Endothelial cell of umbilical vein (primary cell): ENCODE data around the gene SLC22A23. TPM values are rescaled to one million over a fixed set of nuclear protein-coding genes. Genes with fewer than 3 reads are reported as not detected.

Experiments
- BruUV-seq: library from RNA; stranded (reverse); fragments of 400-500 nt; replicated peaks from 2 replicates; lab custom pipeline; 2021; lab: Mats Ljungman, UMichigan
- CTCF ChIA-PET: fragments of 300-600, 350-600 bp; sonication (Branson Sonifier 250); formaldehyde crosslinking; loops from one replicate; lab custom pipeline; 2021; ENCODE audit warnings: antibody characterized with exemption, inconsistent platforms; lab: Charles Lee
- POLR2A ChIA-PET: fragments of 300-600, 350-600 bp; sonication (Branson Sonifier 250); formaldehyde crosslinking; loops from one replicate; lab custom pipeline; 2021; ENCODE audit warnings: antibody characterized with exemption, inconsistent platforms; lab: Charles Lee
- DNase-seq: peaks from one replicate; pipeline ENCODE4 v3.0.0-alpha.2; 2011; ENCODE audit warnings: low read depth, low spot score
- FAIRE-seq: peaks from 2 replicates; lab custom pipeline; 2011; peaks lifted over from hg19 to GRCh38; lab: Jason Lieb, UNC
- H2AFZ ChIP-seq: 2 replicates; pipeline ENCODE4 v1.6.0; 2012; ENCODE audit warnings: low read depth, low read length, control low read depth, inconsistent platforms
- H3K27ac ChIP-seq: 2 replicates; pipeline ENCODE4 v1.5.1; 2011; ENCODE audit warnings: low read depth, mild to moderate bottlenecking, control low read depth, low read length, moderate library complexity; ENCODE audit not compliant: insufficient read depth
- H3K27me3 ChIP-seq, 2 experiments: 2 replicates each; pipeline versions ENCODE4 v1.6.0 to v1.6.1; 2011; ENCODE audit warnings: low read length in 2 of 2, mixed read lengths in 1 of 2; ENCODE audit not compliant: control insufficient read depth in 2 of 2, insufficient read depth in 2 of 2
- H3K36me3 ChIP-seq, 2 experiments: 2 replicates in 1 of 2; 3 replicates in 1 of 2; pipeline ENCODE4 v1.5.1; 2011; ENCODE audit warnings: low read length in 2 of 2, mild to moderate bottlenecking in 1 of 2, moderate library complexity in 1 of 2; ENCODE audit not compliant: control insufficient read depth in 2 of 2, insufficient read depth in 2 of 2; ENCODE audit errors: extremely low read depth in 1 of 2
- H3K4me1 ChIP-seq: 3 replicates; pipeline ENCODE4 v1.5.1; 2011; ENCODE audit warnings: mild to moderate bottlenecking, low read length; ENCODE audit not compliant: control insufficient read depth, insufficient read depth; ENCODE audit errors: extremely low read depth
- H3K4me2 ChIP-seq: 2 replicates; pipeline ENCODE4 v1.6.1; 2011; ENCODE audit warnings: low read length, control low read depth, mixed read lengths; ENCODE audit not compliant: insufficient read depth
- H3K4me3 ChIP-seq, 3 experiments: fragments of 200-600 bp in 1 of 3; sonication (generic), shearing (Covaris generic) in 1 of 3; replicated peaks in 1 of 3; 2 replicates each; pipeline ENCODE4 v1.5.1; 2011 to 2016; ENCODE audit warnings: control low read depth in 3 of 3, low read length in 3 of 3, mild to moderate bottlenecking in 2 of 3, inconsistent platforms in 1 of 3, low read depth in 1 of 3, moderate library complexity in 1 of 3; ENCODE audit not compliant: insufficient read depth in 1 of 3
- H3K79me2 ChIP-seq: 2 replicates; pipeline ENCODE4 v1.6.0; 2012; ENCODE audit warnings: low read length, inconsistent platforms; ENCODE audit not compliant: control insufficient read depth, insufficient read depth
- H3K9ac ChIP-seq: replicated peaks from 2 replicates; pipeline ENCODE3; 2011; ENCODE audit warnings: low read length, control low read depth; ENCODE audit not compliant: insufficient read depth; ENCODE audit errors: extremely low read depth
- H3K9me1 ChIP-seq: replicated peaks from 3 replicates; pipeline ENCODE4 v1.6.0; 2011; ENCODE audit warnings: mild to moderate bottlenecking, low read length; ENCODE audit not compliant: control insufficient read depth, insufficient read depth; ENCODE audit errors: extremely low read depth
- H3K9me3 ChIP-seq: replicated peaks from 2 replicates; pipeline ENCODE4 v1.5.1; 2012; ENCODE audit warnings: low read length, inconsistent platforms; ENCODE audit not compliant: control insufficient read depth, insufficient read depth
- H4K20me1 ChIP-seq: replicated peaks from 2 replicates; pipeline ENCODE3; 2011; ENCODE audit warnings: mild to moderate bottlenecking, low read length; ENCODE audit not compliant: control insufficient read depth, insufficient read depth; ENCODE audit errors: extremely low read depth
- CTCF ChIP-seq, 2 donors: IDR thresholded peaks; 1 replicate in 1 of 2; 2 replicates in 1 of 2; pipeline ENCODE4 v1.5.1; 2011; ENCODE audit warnings: low read length in 2 of 2, mild to moderate bottlenecking in 2 of 2, moderate library complexity in 2 of 2, control low read depth in 1 of 2, inconsistent platforms in 1 of 2, low read depth in 1 of 2; ENCODE audit not compliant: insufficient read depth in 1 of 2; ENCODE audit errors: extremely low read depth in 1 of 2
- EZH2 ChIP-seq: IDR thresholded peaks from 2 replicates; pipeline ENCODE4 v1.6.1; 2012; ENCODE audit warnings: borderline replicate concordance, low read depth, mild to moderate bottlenecking, moderate library complexity, low read length, inconsistent platforms; ENCODE audit not compliant: severe bottlenecking
- FOS ChIP-seq: IDR thresholded peaks from 2 replicates; pipeline ENCODE4 v1.6.1; 2011; ENCODE audit warnings: mild to moderate bottlenecking, low read length, moderate library complexity, borderline replicate concordance; ENCODE audit not compliant: insufficient read depth
- GATA2 ChIP-seq: IDR thresholded peaks from 2 replicates; pipeline ENCODE4 v1.7.0; 2011; ENCODE audit warnings: low read depth, mild to moderate bottlenecking, moderate library complexity, mixed read lengths, low read length; ENCODE audit not compliant: insufficient read length, insufficient read depth
- JUN ChIP-seq: IDR thresholded peaks from 2 replicates; pipeline ENCODE4 v1.6.1; 2011; ENCODE audit warnings: borderline replicate concordance, low read depth; ENCODE audit not compliant: insufficient read length, insufficient read depth
- MAX ChIP-seq: IDR thresholded peaks from 2 replicates; pipeline ENCODE4 v1.6.1; 2011; ENCODE audit not compliant: insufficient read depth, insufficient read length
- MYC ChIP-seq: IDR thresholded peaks from one replicate; pipeline ENCODE4 v1.6.1; 2011; ENCODE audit warnings: mild to moderate bottlenecking, low read depth, low read length
- POLR2A ChIP-seq: IDR thresholded peaks from 2 replicates; pipeline ENCODE4 v1.6.1; 2012; ENCODE audit warnings: low read depth, mild to moderate bottlenecking, control low read depth, low read length
- POLR2AphosphoS5 ChIP-seq: IDR thresholded peaks from 2 replicates; pipeline ENCODE4 v1.6.1; 2012; ENCODE audit warnings: low read depth, mild to moderate bottlenecking, control low read depth, low read length, moderate library complexity; ENCODE audit not compliant: insufficient read depth
- dilution Hi-C: fragments of 300-500 bp; cut with MboI; formaldehyde crosslinking; loops from one replicate; pipeline ENCODE4 v1.15.0; 2019; ENCODE audit warnings: low sequenced_read_pairs; ENCODE audit not compliant: extremely low pct_ligation_motif_present
- intact Hi-C: fragments of 100-400 bp; cut with micrococcal nuclease; formaldehyde crosslinking; loops from one replicate; pipeline ENCODE4 v1.10.0; 2022
- polyA plus RNA-seq, 4 experiments: library from polyadenylated mRNA; depleted of rRNA in 3 of 4; stranded (reverse) in 3 of 4; unstranded in 1 of 4; fragments of >200 nt; gene quantifications; 2 replicates each; pipeline versions ENCODE4 v1.2.1 to v1.2.3, GENCODE V29; 2011 to 2012; ENCODE audit warnings: missing spikeins in 1 of 4
- total RNA-seq: library from RNA; stranded (reverse); gene quantifications from 2 replicates; pipeline ENCODE4 v1.2.3, GENCODE V29; 2021

Gene SLC22A23
- total and polyA plus RNA-seq, 2 donors (not counting 3 experiments of a cell fraction or from before 2014, with no cell fraction given) = 4.2 to 14.3 TPM

- Histone ChIP-seq H3K9ac (peak within 1 kb of the TSS; percentile 49), H3K9me3 (no peaks in the 10 kb centered on the region), H3K27ac (peak within 1 kb of the TSS; percentile 10), H3K9me1 (no peaks in the 10 kb centered on the region), H3K4me3 (peak within 1 kb of the TSS; percentile 36 to 98 (median 41)), H4K20me1 (no peaks in the 10 kb centered on the region), H3K4me1 (peaks cover 7% of the 10 kb centered on the region), H3K27me3 (peaks cover 4 to 5% of the 10 kb centered on the region in 2 experiments), H2AFZ (peak within 1 kb of the TSS; percentile 65), H3K4me2 (peak within 1 kb of the TSS; percentile 48), H3K79me2 (peaks cover 49% of the 10 kb centered on the region), H3K36me3 (peaks cover 2 to 4% of the 10 kb centered on the region in 2 experiments)
- CTCF ChIA-PET = interaction anchor here (0.7 to 4.4 kb wide), 10 partner anchors 7 to 720 kb away, joined by 3 to 25 read pairs (median 3); partner anchors contain the start of gene TUBB2A
- POLR2A ChIA-PET = interaction anchor here (0.6 to 0.7 kb wide), 3 partner anchors 102 to 199 kb away, joined by 3 to 4 read pairs (median 3); partner anchors contain the start of gene TUBB2A
- TF ChIP-seq EZH2 = no peak
- peak; percentile 81 for TF ChIP-seq POLR2A
- no peak for TF ChIP-seq GATA2
- TF ChIP-seq JUN = no peak
- TF ChIP-seq CTCF (IDR thresholded peaks at IDR 0.05; ENCODE audit: extremely low read depth in 1 of 2, insufficient read depth in 1 of 2, low read depth in 1 of 2, low read length in 2 of 2) = no peak
- TF ChIP-seq MAX = no peak
- no peak for TF ChIP-seq FOS
- TF ChIP-seq POLR2AphosphoS5 = peak; percentile 91
- TF ChIP-seq MYC = no peak
- dilution Hi-C loops (no loop called here), intact Hi-C loops (loop anchor here (1.0 to 2.0 kb wide), 5 partner anchors 66 to 260 kb away; partner anchors contain the start of genes NQO2, RIPK1 and TUBB2A)
- BruUV-seq = no TSS peak
- peak; percentile 84 for DNase-seq
- FAIRE-seq = peak; percentile 93
Measured at GRCh38 chr6:3258720-3259490, 197.9 kb downstream of the SLC22A23 start, which contains the start of gene PSMG4. PSMG4 (plus strand) TSS chr6:3258947; CDS start chr6:3259023, 76 bp downstream.
